Hypothalamus (tissue), 51 donors: ENCODE measurements around the gene CADM2.

Source experiments
- DNase-seq, 51 donors: peaks; one replicate each; lab custom pipeline; 2025; lab: John Stamatoyannopoulos, UW

CADM2 gene

DNA sequence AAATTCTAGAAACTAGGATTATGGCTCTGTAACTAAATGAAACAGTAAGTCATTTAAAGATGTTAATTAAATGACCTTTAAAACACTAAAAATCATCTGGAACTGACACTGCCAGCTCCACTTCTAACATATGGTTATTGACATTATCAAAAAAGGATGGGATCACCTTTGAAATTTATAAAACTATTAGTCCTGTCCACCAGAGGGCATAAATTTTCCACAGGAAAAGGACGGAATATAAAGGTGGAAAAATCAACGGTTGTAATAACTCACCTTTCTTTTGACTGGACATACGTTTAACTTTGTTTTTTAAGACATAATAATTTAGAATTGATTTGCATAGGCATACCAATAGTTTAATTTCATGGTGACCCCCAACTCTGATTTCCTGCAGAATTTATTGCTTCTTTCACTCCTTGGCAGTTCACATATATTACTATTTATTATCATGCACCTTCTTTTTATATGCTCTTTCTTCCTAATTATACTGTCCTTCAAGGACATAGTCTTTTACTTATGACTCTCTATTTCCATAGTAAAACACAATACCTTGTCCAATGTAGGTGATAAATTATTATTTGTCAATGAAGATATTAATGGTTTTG lies 345.7 kb downstream of the CADM2 start:
- DNase-seq: peak in 1 of 51 donors; percentile 31

DNA sequence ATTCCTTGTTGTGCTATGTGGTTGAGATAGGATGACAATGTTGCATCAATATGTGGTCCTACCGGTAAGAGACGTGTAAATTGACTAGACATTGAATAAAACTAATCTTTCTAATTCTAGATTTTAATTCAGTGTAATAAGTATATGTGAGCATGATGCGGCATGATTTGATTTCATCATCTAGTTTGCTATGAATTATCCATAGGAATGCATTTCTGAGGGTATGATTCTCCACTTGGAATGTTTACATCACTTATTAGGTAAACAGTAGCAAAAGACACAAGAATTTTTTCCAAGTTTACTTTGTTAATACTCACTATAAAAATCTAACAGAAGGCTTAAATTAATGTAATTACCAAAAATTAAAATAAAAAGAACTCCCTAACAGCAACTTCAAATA lies 353.5 kb downstream of the CADM2 start:
- DNase-seq: no peak

DNA sequence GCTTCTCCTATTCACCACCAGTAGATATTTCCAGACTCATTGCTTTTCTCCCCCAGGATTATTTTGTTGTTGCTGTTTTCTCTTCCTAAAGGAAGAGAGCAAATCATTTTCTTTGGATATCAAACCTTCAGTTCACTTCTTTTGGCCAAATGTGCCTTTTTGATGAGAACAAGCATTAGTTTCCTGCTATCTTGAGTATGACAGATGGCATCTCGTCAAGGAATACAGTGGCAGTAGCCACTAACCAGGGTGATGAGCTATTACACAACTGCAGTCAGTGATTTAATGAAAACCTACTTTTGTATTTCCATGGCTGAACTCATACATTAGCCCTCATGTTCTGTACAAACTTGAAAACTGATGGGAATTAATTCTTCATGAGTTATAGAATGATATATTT lies 354.6 kb downstream of the CADM2 start:
- DNase-seq: no peak

DNA sequence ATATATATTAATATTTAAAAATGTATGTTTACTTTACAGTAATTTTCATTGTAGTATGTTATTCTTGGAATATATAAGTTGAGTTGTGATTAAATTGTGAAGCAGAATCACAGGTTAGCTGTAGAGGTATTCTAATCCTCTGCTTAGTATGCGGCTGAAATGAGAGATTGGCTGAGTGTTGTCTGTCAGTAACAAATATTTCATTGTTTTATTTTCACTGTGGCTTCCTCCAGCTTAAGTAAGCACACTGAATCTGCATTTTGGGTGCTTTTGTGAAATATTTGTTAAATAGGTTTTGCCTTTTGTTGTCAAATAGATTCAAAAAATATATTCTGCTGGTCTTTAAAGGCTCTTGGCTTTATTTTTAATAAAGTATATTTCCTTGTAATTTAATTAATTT lies 357.5 kb downstream of the CADM2 start:
- no peak for DNase-seq

DNA sequence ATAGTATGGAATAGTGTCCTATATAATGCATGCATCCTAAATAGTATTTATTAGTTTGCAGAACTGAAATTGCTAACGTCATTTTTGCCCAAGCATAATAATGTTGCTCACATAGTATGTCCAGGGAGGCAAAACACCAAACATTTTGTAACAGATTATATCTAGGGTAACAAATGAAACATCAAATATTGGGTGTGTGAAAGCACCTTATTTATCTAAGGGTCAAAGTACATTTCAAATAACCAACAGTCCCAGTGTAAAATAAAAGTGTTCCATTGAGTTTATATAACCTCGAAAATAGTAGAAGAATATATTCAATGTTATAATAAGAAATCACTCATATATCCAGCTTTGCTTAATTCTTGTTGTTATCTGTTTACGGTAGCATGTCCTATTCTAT lies 363.1 kb downstream of the CADM2 start:
- no peak for DNase-seq

DNA sequence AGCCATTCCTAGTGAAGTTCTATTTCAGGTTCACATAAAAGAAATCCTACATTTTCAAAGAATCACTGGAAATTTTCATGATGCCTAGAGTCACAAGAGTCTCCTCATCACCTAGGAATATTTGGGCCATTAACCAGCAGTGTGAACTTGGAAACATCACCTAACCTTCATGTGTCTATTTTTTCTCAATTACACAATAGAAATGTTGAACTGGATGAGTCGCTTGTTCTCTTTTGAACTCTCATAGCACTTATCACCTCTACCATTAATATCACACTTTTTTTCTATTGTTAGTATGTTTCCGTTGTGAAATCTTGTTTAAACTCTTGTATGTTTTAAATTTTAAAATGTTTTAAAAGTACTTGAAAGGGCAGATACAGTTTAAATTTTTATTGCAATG lies 371.3 kb downstream of the CADM2 start:
- DNase-seq: no peak

DNA sequence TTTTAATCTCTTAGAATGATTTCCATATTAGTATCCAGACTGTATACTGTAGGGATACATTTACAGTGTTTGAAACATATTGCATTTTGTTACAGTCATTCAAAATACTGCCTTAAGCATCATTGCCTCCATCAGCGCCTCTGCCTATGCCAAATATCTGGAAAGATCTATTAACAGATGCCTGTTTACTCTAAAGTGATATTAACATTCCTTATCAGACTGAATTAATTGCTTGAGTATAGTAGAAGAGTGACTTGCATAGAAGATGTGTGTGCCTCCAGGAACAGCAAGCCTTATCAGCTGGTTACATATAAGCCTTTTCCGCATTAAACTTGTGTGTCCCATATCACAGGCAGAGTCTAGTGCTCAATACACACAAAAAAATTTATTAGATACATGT lies 379.1 kb downstream of the CADM2 start:
- no peak for DNase-seq

DNA sequence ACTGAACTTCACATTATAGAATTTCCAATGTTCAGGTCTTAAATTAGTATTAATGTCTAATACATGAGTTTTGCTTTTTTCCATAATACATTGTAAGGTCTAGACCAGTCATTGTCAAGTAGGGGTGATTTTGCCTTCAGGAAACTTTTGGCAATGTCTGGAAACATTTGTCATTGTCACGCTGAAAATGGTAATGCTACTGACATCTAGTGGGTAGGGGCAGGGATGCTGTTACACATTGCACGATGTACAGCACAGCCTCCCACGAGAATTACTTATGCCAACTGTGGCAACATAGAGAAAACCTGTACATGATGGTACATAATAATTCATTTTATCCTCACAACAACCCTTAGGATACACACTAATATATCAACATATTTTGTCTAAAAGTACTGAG lies 384.1 kb downstream of the CADM2 start:
- DNase-seq: peak in 15 of 51 donors; percentile 2 to 57 (median 32)

DNA sequence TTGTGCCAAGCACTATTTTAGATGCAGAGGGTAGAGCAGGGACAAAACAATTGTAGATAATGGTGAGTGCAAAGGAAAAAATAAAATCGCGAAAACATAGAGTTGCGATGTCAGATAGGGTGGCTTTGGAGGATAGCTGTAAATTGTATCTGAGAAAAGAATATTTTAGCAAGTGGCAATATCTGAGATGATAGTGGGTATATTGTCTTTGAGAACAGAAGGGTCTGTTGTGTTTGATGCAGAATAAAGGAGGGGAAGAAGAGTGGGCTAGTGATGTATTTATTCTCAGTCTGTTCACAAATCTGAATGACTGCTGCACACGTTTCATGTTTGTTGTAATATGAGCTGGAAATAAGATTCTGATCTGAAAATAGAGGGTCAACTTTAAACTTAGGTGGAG lies 396.8 kb downstream of the CADM2 start:
- DNase-seq: peak in 1 of 51 donors; percentile 55

DNA sequence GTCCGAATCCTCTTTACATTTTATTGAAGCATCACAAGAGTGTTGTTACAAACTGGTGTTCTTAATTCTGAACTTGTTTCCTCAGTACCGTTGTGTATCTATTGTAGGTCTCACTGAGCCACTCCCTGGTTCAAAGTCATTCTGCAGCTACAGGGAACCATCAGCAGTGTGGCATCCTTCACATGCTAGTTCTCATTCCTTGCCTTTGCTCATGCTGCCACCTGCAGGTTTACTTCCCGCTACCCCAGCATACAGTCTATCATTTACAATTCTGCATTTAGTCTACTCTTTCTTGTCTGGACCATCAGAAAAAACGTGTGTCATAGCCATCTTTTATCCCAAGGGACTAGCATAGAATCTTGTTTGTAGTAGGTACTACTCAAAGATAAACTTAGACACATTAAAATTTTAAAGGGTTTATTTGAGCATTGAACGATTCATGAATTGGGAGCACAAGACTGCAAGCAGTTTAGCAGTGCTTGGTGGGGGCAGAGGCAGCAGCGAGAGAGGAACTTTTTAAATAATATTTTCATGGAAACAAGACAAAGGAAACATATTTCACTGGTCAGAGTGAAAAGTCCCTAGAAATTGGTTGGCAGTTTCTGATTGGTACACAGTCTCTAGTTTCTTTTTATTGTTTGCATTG lies 402.1 kb downstream of the CADM2 start:
- peak in 39 of 51 donors; percentile 1 to 79 (median 38) for DNase-seq

DNA sequence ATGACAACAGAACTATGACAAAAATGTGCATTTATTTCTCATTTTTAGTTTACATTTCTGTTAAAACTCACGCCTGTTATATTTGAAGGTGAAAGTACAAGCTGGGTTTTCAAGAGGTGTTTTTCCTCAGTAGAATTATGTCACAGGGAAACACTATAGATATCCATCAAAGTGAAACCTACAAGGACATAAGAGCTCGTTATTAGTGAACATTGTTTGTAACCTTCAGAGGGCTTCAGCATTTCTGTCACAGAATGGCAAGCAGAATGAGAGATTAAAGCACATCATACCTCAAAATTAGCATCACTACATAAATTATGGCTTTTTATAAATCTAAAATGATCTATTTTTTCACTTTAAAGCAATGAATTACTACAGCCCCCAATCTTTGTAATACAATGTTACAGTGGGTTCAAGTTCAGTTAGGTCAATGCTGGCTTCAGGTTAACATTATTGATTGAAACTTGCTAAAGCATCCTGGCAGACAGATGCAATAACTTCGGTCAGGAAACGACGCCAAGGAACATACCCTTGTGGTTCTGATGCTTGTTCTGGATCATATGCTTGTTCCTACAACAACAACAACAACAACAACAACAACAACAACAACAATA lies 405.6 kb downstream of the CADM2 start:
- no peak for DNase-seq

DNA sequence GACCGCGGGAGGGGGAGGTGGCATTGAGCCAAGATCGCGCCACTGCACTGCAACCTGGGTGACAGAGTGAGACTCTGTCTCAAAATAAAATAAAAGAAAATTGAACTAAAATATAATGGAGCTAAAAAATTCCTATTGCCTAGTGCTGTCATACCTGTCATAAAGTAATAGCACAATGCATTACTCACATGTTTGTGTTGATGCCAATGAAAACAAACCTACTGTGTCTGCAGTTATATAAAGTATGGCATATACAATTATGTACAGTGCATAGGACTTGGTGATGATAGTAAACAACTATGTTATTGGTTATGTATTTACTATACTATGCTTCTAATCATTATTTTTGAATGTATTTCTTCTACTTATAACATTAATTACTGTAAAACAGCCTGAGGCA lies 411.6 kb downstream of the CADM2 start:
- no peak for DNase-seq

DNA sequence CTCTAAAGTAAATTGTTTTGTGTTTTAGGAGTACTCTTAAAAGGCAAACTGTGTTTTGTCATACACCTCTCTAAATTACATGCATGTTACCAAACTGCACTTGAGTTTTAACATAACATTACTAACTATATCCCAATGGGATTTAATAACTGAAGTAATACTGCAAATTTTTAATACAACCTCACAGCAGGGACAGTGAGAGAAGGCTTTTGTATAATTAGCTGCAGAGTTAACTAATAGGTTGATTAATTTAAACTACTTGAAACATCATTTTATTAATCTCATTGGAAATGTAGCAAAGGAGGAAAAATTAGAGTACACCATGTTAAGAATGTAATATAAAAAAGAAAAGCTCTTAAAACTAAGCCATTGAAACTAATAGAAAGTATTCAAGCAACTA lies 417.3 kb downstream of the CADM2 start:
- DNase-seq: no peak

DNA sequence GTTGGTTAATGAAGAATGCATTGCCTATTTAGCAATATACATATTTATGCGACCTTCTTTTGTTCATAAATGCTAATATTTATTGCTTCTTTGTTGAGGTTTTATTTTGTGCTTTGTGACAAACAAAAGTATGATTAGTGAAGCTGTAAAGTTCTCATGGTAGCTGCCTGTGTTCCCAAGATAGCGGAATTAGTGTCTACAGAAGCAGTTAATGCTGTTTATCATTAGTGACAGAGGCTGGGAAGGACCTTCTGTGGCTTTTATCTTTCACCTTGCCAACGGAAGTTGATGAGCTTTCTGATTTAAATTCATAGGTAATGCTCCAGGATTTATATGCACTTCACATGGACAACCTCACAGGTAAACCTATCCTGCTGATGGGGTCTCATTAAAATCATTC lies 418.3 kb downstream of the CADM2 start:
- no peak for DNase-seq

DNA sequence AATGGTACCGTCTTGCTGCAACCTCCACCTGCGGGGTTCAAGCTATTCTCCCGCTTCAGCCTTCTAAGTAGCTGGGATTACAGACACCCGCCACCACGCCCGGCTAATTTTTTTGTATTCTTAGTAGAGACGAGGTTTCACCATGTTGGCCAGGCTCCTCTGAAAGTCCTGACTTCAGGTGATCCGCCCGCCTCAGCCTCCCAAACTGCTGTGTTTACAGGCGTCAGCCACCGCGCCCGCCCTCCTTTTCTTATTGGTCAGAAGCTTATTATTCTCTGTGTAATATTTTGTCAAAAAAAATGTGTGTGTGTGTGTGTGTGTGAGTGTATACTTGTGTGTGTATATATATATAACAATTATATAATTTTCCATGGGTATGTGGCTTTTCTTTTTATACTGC lies 425.6 kb downstream of the CADM2 start:
- no peak for DNase-seq

DNA sequence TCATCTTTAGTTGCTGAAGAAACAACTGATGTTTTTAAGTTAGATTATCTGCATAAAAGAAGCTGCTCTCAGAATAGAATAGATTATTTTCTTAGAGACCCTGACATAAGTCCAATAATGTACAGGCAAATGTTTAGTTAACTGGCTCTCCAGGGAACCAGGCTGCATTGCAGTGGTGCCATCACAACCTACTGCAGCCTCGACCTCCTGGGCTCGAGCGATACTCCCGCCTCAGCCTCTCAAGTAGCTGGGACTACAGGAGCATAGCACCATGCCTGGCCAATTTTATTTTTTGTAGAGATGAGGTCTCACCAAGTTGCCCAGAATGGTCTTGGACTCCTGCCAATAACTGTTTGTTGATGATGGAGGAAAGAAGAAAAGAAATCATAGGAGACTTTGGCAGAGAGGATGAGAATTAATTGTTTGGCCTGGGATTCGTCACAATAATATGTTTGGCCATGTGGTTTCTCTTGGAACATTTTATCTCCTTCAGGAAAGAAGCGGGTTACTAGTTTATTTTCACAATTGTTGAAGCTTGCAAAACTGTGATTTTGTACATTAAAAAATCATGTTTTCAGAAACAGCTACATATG lies 429.2 kb downstream of the CADM2 start:
- DNase-seq: no peak

DNA sequence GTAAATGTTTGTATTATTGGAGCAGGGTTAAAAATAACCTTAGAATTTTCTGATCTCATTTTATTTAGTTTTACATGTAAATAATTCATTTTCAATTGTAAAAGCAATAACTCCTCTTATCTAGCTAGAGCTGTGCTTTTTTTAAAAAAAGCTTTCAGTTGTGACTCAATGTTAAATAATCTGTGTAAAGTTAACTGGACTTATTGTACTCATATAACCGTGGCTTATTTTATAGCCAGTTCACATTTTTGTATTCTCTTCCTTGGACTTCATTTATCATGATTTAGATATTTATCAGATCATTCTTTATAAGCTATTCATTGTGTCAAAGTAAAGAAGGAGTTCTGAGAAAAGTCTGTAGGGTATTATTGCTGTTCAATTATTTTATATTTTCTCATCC lies 435.6 kb downstream of the CADM2 start:
- no peak for DNase-seq

DNA sequence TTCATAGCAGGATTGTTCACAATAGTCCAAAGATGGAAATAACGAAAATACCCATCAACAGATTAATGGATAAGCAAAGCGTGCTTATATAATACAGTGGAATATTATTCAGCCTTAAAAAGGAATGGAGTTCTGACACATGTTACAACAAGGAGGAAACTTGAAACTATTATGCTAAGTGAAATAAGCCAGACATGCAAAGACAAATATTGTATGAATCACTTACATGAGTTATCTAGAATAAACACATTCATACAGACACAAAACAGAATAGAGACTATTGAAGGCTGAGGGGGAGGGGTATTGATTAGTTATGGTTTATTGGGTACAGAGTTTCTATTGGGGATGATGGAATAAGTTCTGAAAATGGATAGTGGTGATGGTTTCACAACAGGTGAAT lies 438.6 kb downstream of the CADM2 start:
- no peak for DNase-seq

DNA sequence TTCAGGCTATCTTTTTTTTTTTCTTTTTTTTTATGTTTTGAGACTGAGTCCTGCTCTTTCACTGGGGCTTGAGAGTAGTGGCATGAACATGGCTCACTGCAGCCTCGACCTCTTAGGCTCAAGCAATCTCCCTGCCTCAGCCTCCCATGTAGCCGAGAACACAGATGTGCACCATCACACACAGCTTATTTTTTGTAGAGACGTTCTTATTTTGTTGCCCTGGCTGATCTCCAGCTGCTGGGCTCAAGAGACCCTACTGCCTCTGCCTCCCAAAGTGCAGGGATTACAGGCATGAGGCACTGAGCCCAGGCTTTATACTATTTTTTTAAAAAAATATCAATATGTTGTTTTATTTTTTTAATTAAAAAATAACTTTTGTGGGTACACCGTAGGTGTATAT lies 467.3 kb downstream of the CADM2 start:
- DNase-seq: no peak

DNA sequence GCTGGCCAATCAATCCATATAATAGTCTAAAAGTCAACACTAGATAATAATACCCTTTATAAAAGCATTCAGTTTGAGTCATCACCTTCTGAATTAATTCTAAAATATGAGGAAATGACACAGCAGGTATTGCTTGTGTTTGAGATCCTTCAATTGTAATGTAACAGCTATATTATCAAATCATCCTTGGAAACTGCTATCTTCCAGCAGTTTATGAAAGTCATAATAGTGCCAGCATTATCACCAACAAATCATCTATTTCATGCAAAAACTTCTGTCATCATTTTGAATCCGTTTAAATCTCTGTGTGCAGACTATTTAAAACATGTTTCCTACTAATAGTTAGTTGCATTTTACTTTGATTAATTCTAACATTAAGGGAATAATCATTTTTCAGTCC lies 468.7 kb downstream of the CADM2 start:
- no peak for DNase-seq

DNA sequence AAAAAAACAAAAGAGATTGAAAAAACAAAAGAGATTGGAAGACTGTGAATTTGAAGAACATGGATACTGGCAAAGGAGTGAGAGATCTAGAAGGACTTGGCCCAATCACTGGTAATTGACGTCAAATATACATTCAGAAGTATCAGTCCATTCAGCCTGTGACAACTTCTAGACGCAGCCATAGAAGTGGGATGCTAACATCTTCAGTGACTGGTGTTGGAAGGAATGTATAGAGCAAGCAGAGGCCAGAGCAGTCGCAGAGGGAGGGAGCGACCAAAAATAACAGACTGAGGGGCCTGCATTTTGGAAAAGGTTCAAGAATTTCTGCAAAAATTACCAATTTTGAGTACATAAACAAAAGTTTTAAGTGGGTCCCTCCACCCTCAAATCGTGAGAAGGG lies 473.3 kb downstream of the CADM2 start:
- no peak for DNase-seq

DNA sequence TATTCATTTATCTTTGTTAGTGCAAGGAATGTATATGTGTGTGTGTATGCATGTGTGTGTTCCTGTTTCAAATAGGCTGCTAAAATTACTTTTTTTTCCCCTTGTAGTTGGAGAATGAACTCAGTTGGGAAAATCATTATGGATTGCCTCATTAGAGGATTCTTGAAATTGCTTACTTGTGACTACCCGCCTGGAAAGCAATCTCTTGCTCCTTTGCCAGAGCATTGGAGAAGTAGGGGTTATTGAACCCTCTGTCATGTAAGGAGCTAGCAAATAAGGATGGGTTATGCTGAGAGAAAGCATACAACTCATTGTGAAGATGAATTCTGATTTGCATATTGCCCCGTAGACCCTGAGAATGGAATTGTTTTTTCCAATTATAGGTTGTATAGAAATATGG lies 474.5 kb downstream of the CADM2 start:
- DNase-seq: no peak
